Hematopoietic multipotent progenitor cell treated with erythropoietin and hydrocortisone succinate and interleukin-3 and kit ligand, for 8 days (in vitro differentiated cells): Measurements from ENCODE around the gene PNMT.

ENCODE experiments used
- DNase-seq: peaks from one replicate; pipeline ENCODE4 v3.0.0-alpha.2; 2015

The PNMT gene

GRCh38 chr17:39633570-39634183, 34.6 kb upstream of the PNMT start:
- no peak for DNase-seq

GRCh38 chr17:39634384-39634871, 33.8 kb upstream of the PNMT start:
- DNase-seq, result peak; percentile 58

GRCh38 chr17:39635614-39636176, 32.6 kb upstream of the PNMT start:
- DNase-seq, result peak; percentile 19

GRCh38 chr17:39636587-39636926, 31.7 kb upstream of the PNMT start:
- DNase-seq, result no peak

- peak; percentile 88 for DNase-seq
Measured at GRCh38 chr17:39636927-39637736, 31.1 kb upstream of the PNMT start, which contains the start of gene STARD3. STARD3 (plus strand) TSS chr17:39637144; CDS start chr17:39653532, 16,388 bp downstream.

GRCh38 chr17:39638317-39638716, 29.9 kb upstream of the PNMT start:
- no peak for DNase-seq

GRCh38 chr17:39639043-39639442, 29.2 kb upstream of the PNMT start:
- no peak for DNase-seq

- no peak for DNase-seq
Measured at GRCh38 chr17:39639566-39640458, 28.4 kb upstream of the PNMT start.

GRCh38 chr17:39640591-39641031, 27.6 kb upstream of the PNMT start:
- no peak for DNase-seq

- DNase-seq, result no peak
Measured at GRCh38 chr17:39641097-39641496, 27.2 kb upstream of the PNMT start.

- no peak for DNase-seq
Measured at GRCh38 chr17:39641883-39642282, 26.4 kb upstream of the PNMT start.

GRCh38 chr17:39642291-39643074, 25.8 kb upstream of the PNMT start:
- no peak for DNase-seq

GRCh38 chr17:39643271-39643670, 25.0 kb upstream of the PNMT start:
- DNase-seq, result no peak

GRCh38 chr17:39647256-39647655, 21.0 kb upstream of the PNMT start:
- DNase-seq, result peak; percentile 64

- no peak for DNase-seq
Measured at GRCh38 chr17:39648616-39649366, 19.5 kb upstream of the PNMT start.

GRCh38 chr17:39650121-39650579, 18.1 kb upstream of the PNMT start:
- DNase-seq, result no peak

GRCh38 chr17:39651923-39652586, 16.2 kb upstream of the PNMT start:
- no peak for DNase-seq

GRCh38 chr17:39652587-39653315, 15.5 kb upstream of the PNMT start:
- DNase-seq, result no peak

- DNase-seq, result no peak
Measured at GRCh38 chr17:39653316-39653661, 15.0 kb upstream of the PNMT start.
